Chondrocyte (in vitro differentiated cells): Measurements from ENCODE around the gene ZBTB9. TPM values are rescaled to one million over a fixed set of nuclear protein-coding genes. Genes with fewer than 3 reads are reported as not detected.
A peak's percentile ranks its signal among the peaks of the same experiment; 100 is the strongest.

Experiments used
- DNase-seq: peaks from one replicate; pipeline ENCODE4 v3.0.0; 2021; ENCODE audit warnings: mixed read lengths, low spot score
- H3K27ac Mint-ChIP-seq: one replicate; pipeline ENCODE4 v1.8.0; 2021; ENCODE audit warnings: mild to moderate bottlenecking, moderate library complexity, mixed read lengths; ENCODE audit not compliant: unreplicated experiment
- H3K27me3 Mint-ChIP-seq: 2 replicates; pipeline ENCODE4 v1.8.0; 2021; ENCODE audit warnings: low read depth, mixed read lengths
- H3K36me3 Mint-ChIP-seq: 2 replicates; pipeline ENCODE4 v1.8.0; 2021; ENCODE audit warnings: low read depth, mixed read lengths
- H3K4me1 Mint-ChIP-seq: 2 replicates; pipeline ENCODE4 v1.8.0; 2021; ENCODE audit warnings: low read depth, mild to moderate bottlenecking, mixed read lengths
- H3K4me3 Mint-ChIP-seq: one replicate; pipeline ENCODE4 v1.8.0; 2021; ENCODE audit warnings: mild to moderate bottlenecking, moderate library complexity, mixed read lengths; ENCODE audit not compliant: unreplicated experiment
- H3K9me3 Mint-ChIP-seq: 2 replicates; pipeline ENCODE4 v1.8.0; 2021; ENCODE audit warnings: low read depth, mixed read lengths
- total RNA-seq: library from RNA; stranded (reverse); gene quantifications from 3 replicates; pipeline ENCODE4 v1.2.1, GENCODE V29; 2021
- TF ChIP-seq, protein P1 (sequence below): fragments of 200-600 bp; sonication (generic); IDR thresholded peaks from 2 replicates; pipeline ENCODE4 v1.5.0; 2021; ENCODE audit warnings: antibody characterized with exemption, mild to moderate bottlenecking, moderate library complexity

The ZBTB9 gene
- total RNA-seq, 1 donor from 2014 or later = 7.1 TPM

DNA sequence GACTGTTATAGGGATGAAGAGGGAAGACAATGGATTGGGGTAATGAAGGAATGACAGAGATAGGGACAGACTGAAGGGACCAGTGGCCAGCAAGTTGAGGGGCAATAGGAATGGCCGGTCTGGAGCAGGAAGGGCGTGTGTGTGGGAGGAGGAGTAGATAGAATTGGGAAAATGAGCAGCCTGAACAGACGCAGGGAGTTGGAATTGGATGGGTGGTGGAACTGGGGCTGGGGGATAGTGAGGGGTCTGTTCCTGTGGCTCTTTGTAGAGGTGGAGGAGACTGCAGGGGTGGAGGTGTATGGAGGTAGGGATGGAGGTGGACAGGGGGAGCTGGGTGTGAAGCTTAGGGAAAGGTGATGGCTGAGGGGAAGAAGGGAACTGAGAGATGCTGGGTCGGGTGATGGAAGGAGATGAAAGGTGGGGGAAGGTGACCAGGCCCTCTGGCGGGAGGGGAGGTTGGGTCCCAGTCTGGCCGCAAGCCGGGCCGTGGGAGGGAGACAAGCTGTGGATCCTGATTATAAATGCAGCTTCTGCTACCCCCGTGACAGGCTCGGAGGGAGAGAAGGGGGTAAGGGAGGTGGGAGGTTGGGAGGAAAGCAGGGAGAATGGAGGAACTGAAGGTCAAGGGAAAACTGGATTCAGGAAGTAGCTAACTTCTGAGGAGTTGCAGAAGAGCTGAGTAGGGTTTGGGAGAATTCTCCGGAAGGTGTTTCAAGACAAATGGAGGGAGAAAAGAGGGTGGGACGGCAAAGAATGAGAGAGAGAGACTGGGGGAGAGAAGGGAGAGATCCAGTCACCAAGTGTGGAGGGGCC lies 29.3 kb upstream of the ZBTB9 start:
- peaks cover 9% of the 10 kb centered on the region for H3K36me3 Mint-ChIP-seq
- H3K4me3 Mint-ChIP-seq = peak overlapping the region; percentile 90
- H3K9me3 Mint-ChIP-seq = no peaks in the 10 kb centered on the region
- no peak for DNase-seq
- TF ChIP-seq, protein P1, sequence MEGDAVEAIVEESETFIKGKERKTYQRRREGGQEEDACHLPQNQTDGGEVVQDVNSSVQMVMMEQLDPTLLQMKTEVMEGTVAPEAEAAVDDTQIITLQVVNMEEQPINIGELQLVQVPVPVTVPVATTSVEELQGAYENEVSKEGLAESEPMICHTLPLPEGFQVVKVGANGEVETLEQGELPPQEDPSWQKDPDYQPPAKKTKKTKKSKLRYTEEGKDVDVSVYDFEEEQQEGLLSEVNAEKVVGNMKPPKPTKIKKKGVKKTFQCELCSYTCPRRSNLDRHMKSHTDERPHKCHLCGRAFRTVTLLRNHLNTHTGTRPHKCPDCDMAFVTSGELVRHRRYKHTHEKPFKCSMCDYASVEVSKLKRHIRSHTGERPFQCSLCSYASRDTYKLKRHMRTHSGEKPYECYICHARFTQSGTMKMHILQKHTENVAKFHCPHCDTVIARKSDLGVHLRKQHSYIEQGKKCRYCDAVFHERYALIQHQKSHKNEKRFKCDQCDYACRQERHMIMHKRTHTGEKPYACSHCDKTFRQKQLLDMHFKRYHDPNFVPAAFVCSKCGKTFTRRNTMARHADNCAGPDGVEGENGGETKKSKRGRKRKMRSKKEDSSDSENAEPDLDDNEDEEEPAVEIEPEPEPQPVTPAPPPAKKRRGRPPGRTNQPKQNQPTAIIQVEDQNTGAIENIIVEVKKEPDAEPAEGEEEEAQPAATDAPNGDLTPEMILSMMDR = no peak
- H3K27ac Mint-ChIP-seq = peak overlapping the region; percentile 97
- no peaks in the 10 kb centered on the region for H3K27me3 Mint-ChIP-seq
- H3K4me1 Mint-ChIP-seq = peaks cover 64% of the 10 kb centered on the region

DNA sequence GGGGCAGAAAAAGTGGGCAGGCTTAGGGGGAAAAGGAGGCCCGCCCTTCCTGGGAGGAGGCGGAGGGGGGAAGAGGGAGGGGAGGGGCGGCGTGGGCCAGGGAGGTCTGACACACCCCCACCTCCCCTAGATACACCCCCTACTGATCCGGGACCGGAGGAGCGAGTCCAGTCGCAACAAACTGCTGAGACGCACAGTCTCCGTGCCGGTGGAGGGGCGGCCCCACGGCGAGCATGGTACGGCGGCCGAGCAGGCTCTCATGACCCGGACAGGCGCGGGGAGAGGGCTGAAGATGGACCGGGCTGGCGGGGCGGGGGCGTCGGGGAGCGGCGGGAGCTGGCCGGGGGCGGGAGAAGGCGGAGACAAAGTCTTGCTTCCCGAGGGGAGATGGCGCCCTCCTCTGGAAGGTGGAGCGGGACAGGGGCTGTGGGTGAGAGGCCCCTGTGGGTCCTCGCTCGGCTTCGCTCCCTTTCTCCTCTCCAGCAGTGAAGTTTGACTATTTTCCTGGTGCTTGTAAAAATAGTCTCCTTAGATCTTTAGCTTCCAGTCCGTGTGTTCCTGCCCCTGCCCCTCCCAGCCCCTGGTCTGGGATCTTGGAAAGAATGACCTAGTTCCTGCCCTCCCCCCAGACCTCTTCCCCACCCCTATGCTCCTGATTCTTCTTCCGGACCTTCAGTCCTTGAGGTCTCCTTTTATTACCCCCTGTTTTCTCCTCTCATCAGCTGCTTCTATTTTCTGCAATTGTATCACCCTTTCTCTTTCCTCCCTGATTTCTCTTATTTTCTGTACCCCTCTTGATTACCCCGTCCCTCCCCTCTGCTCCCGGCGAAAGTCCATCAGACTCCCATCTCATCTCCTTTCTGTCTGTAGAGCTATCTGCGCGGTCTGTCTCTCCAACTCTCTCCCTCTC lies 28.5 kb upstream of the ZBTB9 start:
- H3K27me3 Mint-ChIP-seq = no peaks in the 10 kb centered on the region
- H3K27ac Mint-ChIP-seq = peak overlapping the region; percentile 97
- peaks cover 9% of the 10 kb centered on the region for H3K36me3 Mint-ChIP-seq
- H3K9me3 Mint-ChIP-seq = no peaks in the 10 kb centered on the region
- no peak for DNase-seq
- H3K4me1 Mint-ChIP-seq = peaks cover 68% of the 10 kb centered on the region
- peak overlapping the region; percentile 90 for H3K4me3 Mint-ChIP-seq
- TF ChIP-seq, protein P1 = peak; percentile 86

DNA sequence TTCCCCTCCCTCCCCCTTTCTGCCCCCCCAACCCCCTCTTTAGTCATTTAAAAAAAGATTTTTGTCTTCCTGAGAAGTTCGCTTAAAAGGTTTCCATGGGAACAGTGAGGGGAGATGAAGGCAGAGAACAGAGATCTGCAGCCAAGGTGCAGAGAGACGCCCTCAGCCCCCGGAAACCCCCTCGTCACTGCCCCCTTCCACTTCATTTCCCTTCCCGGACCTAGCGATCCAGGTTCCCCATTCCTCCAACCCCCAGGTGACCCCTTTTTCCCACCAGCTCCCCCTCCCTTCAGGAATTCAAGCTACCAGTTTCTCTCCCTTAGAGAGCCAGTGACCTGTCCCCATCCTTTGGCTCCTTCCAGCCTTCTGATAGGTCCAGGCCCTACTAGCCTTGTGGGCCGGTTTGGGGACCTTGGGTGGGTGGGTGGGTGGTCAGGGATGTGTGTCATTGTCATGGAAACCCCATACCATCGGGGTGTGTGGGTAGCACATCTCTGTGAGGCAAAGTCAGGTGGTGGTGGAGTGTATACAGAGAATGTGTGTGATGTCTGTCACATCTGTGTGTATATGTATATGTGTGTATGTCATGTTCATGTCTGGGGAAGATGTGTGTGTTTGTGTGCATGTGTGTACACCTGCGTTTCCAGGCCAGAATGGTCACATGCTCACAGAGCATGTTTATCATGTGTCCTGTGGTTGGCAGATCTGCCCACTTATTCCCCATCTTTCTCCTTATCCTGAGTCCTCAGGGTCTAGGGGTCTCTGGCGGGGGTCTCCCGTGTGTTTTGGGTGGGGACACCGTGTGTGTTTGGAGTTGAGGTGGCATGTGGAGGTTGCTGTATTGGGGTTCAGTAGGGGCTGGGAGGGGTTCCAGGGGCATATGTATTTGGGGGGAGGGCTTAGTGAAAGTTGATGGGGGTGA lies 27.5 kb upstream of the ZBTB9 start:
- DNase-seq = no peak
- Mint-ChIP-seq H3K4me1 (peaks cover 65% of the 10 kb centered on the region), H3K36me3 (peaks cover 9% of the 10 kb centered on the region), H3K27me3 (no peaks in the 10 kb centered on the region), H3K27ac (peak overlapping the region; percentile 97), H3K9me3 (no peaks in the 10 kb centered on the region), H3K4me3 (peak overlapping the region; percentile 90)
- TF ChIP-seq, protein P1 = no peak

DNA sequence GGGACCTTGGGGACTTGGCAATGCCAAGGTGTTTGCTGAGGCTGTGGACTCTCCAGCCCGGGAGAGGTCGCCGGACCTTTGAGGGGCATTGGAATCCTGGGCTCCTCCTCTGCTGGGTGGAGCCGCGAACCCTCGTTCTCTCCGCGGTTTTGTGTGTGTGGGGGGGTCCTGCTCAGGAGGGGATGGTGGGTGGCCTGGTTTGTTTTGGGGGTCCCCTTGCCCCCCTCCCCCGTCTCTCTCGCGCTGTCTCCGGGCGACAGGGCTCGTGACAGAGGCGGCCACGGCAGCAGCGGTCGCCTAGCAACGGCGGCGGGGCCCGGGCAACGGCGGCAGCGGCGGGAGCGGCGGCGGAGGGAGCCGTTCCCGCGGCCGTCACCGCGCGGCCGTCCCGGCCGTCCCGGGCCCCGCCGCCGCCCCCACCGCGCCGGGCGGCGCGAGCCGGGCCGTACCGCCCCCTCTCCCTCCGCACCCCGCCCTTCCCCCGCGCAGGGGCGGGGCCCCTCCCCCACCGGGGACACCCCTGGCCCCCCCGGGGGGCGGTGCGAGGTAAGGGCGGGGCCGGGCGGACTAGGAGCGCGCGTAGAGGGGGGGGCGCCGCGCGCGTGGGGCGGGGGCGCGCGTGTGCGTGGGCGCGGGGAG lies 26.7 kb upstream of the ZBTB9 start:
- Mint-ChIP-seq H3K4me1 (peaks cover 70% of the 10 kb centered on the region), H3K27ac (peak overlapping the region; percentile 97), H3K36me3 (peaks cover 9% of the 10 kb centered on the region), H3K4me3 (peak overlapping the region; percentile 90), H3K27me3 (no peaks in the 10 kb centered on the region), H3K9me3 (no peaks in the 10 kb centered on the region)
- TF ChIP-seq, protein P1 = peak; percentile 30
- no peak for DNase-seq
